Calu3 (cell line): ENCODE results near the gene ABCC11. TPM values are rescaled to one million over a fixed set of nuclear protein-coding genes. Genes with fewer than 3 reads are reported as not detected.

Experiments
- BruUV-seq: library from RNA; stranded (reverse); fragments of 400-500 nt; replicated peaks from 2 replicates; lab custom pipeline; 2021; lab: Mats Ljungman, UMichigan
- CTCF ChIA-PET: fragments of 300-600 bp; sonication (Branson Sonifier 250); formaldehyde crosslinking; loops from one replicate; lab custom pipeline; 2022; ENCODE audit warnings: antibody characterized with exemption; lab: Charles Lee
- DNase-seq: peaks from one replicate; pipeline ENCODE4 v3.0.0; 2022
- H3K27ac Mint-ChIP-seq: one replicate; pipeline ENCODE4 v1.8.0; 2022; ENCODE audit warnings: mixed read lengths; ENCODE audit not compliant: unreplicated experiment
- H3K27me3 Mint-ChIP-seq: one replicate; pipeline ENCODE4 v1.8.0; 2022; ENCODE audit warnings: mixed read lengths; ENCODE audit not compliant: unreplicated experiment
- H3K36me3 Mint-ChIP-seq: one replicate; pipeline ENCODE4 v1.8.0; 2022; ENCODE audit warnings: mild to moderate bottlenecking, moderate library complexity, mixed read lengths; ENCODE audit not compliant: insufficient read depth, unreplicated experiment
- H3K4me1 Mint-ChIP-seq: one replicate; pipeline ENCODE4 v1.8.0; 2022; ENCODE audit warnings: mild to moderate bottlenecking, low read depth, mixed read lengths; ENCODE audit not compliant: unreplicated experiment
- H3K4me3 Mint-ChIP-seq: one replicate; pipeline ENCODE4 v1.8.0; 2022; ENCODE audit warnings: mild to moderate bottlenecking, low read depth, moderate library complexity, mixed read lengths; ENCODE audit not compliant: unreplicated experiment
- H3K9me3 Mint-ChIP-seq: one replicate; pipeline ENCODE4 v1.8.0; 2022; ENCODE audit warnings: low read depth, mixed read lengths; ENCODE audit not compliant: unreplicated experiment
- intact Hi-C: fragments of 100-400 bp; cut with micrococcal nuclease; formaldehyde crosslinking; loops from one replicate; pipeline ENCODE4 v1.10.0; 2022; ENCODE audit not compliant: unreplicated experiment
- total RNA-seq: library from RNA; stranded (reverse); gene quantifications from 2 replicates; pipeline ENCODE4 v1.2.3, GENCODE V29; 2022
- TF ChIP-seq, protein P1 (sequence below): fragments of 200-600 bp; IDR thresholded peaks from one replicate; pipeline ENCODE4 v1.8.0; 2022; ENCODE audit warnings: antibody characterized with exemption; ENCODE audit not compliant: unreplicated experiment

ABCC11 gene
- total RNA-seq, 1 experiment from 2014 or later, result 0.26 TPM

DNA sequence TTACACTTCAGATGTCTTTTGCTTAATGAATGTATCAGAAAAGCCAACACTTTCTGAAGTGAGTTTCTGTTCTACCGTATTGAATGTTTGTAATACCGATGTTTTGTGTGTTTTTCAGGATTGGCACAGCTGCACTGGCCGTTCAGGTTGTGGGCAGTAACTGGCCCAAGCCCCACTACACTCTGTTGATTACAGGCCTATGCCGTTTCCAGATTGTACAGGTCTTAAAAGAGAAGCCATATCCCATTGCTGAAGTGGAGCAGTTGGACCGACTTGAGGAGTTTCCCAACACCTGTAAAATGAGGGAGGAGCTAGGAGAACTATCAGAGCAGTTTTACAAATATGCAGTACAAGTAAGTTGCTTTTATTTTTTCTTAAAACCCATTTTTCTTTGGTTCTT is 4.7 kb upstream of the ABCC11 start:
- Mint-ChIP-seq H3K9me3 (no peaks in the 10 kb centered on the region), H3K27me3 (no peaks in the 10 kb centered on the region), H3K4me3 (no peak overlapping the region), H3K27ac (no peak overlapping the region), H3K36me3 (peaks cover 14% of the 10 kb centered on the region), H3K4me1 (peaks cover 17% of the 10 kb centered on the region)
- intact Hi-C loops, result loop anchor here (5.0 to 10.0 kb wide), 2 partner anchors 293 to 355 kb away; no protein-coding TSS in a partner anchor
- TF ChIP-seq, protein P1, sequence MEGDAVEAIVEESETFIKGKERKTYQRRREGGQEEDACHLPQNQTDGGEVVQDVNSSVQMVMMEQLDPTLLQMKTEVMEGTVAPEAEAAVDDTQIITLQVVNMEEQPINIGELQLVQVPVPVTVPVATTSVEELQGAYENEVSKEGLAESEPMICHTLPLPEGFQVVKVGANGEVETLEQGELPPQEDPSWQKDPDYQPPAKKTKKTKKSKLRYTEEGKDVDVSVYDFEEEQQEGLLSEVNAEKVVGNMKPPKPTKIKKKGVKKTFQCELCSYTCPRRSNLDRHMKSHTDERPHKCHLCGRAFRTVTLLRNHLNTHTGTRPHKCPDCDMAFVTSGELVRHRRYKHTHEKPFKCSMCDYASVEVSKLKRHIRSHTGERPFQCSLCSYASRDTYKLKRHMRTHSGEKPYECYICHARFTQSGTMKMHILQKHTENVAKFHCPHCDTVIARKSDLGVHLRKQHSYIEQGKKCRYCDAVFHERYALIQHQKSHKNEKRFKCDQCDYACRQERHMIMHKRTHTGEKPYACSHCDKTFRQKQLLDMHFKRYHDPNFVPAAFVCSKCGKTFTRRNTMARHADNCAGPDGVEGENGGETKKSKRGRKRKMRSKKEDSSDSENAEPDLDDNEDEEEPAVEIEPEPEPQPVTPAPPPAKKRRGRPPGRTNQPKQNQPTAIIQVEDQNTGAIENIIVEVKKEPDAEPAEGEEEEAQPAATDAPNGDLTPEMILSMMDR, result no peak
- no TSS peak for BruUV-seq
- CTCF ChIA-PET, result no interaction called here
- no peak for DNase-seq

DNA sequence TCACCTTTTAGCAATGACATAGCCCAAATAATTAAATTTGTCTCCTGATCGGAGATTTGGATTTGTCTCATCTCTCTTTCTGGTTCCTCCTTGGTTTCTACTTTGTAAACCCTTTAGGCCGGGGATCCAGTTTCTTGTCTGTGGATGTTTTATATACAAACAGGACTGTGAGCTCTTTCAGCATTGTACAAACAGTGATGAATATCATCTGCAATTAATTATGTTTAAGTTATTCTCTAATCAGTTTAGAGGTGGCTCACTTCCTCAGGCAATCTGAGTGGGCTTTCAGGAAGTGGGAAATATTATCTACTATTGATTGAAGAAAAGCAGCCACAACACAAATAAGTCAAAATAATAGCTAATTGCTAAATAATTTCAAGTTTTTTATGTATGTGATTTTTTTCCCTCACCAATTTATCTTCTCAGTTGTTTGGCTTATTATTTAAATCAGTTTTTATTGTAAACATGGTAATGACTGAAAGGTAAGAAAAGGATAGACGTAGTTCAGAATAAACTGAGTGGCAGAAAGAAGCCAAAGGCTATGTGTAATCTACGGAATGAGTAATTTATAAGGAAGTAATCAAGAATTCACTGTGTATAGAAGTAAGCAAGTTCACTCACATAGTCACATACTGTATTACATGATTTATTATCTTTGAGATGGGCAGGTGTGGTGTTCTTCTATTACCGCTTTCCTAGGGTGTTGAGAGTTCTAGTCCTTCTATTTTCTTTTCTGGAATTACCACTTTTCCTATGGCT is 3.4 kb upstream of the ABCC11 start:
- DNase-seq, result no peak
- intact Hi-C loops, result loop anchor here (5.0 to 10.0 kb wide), 2 partner anchors 294 to 357 kb away; no protein-coding TSS in a partner anchor
- peak overlapping the region; percentile 11 for H3K4me3 Mint-ChIP-seq
- CTCF ChIA-PET, result interaction anchor here (1.2 kb wide), 1 partner anchor 19 kb away, joined by 9 read pairs; no protein-coding TSS in a partner anchor
- no peaks in the 10 kb centered on the region for H3K9me3 Mint-ChIP-seq
- H3K4me1 Mint-ChIP-seq, result peaks cover 26% of the 10 kb centered on the region
- TF ChIP-seq, protein P1, result no peak
- peaks cover 14% of the 10 kb centered on the region for H3K36me3 Mint-ChIP-seq
- peak overlapping the region; percentile 61 for H3K27ac Mint-ChIP-seq
- no peaks in the 10 kb centered on the region for H3K27me3 Mint-ChIP-seq
- BruUV-seq, result no TSS peak

DNA sequence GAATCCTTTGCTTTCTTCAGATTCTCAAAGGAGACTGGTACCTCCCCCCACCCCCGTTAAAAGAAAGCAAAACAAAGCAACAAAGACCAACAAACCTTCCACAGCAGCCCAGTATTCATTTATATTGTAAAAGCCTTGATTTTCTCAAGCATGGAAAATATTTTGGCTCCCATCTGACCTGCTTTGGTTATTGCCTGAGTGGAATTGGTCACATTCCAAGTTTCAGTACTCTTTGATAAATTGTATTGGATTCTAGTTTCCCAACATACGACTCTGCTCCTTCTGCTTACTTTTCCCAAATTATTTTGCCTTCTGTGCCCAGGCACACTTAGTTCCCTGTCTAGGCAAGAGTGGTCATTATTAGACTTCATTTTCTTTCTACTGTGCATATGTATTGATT is 1.3 kb downstream of the ABCC11 start:
- TF ChIP-seq, protein P1, result no peak
- no TSS peak for BruUV-seq
- intact Hi-C loops, result no loop called here
- Mint-ChIP-seq H3K9me3 (no peaks in the 10 kb centered on the region), H3K4me3 (peak overlapping the region; percentile 88), H3K27ac (no peak overlapping the region), H3K27me3 (no peaks in the 10 kb centered on the region), H3K4me1 (peaks cover 18% of the 10 kb centered on the region), H3K36me3 (peaks cover 22% of the 10 kb centered on the region)
- CTCF ChIA-PET, result no interaction called here
- DNase-seq, result no peak

DNA sequence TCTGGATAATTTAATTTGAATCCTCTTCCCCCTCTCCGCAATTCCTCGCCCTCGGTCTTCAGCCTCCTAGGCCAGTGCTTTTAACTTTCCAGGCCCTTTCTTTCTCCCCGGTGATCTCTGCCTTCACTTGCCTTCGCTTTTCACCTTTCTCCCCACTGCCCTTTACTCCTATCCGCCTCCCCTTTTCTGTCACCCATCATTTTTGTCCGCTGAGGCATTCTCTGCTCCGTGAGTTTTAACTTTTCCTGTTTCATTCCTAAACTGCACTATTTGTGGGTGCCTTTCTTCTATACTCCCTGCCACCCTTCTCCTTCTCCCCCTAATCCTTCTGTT is 2.5 kb downstream of the ABCC11 start:
- H3K4me3 Mint-ChIP-seq, result peak overlapping the region; percentile 88
- H3K9me3 Mint-ChIP-seq, result peaks cover 2% of the 10 kb centered on the region
- BruUV-seq, result no TSS peak
- H3K36me3 Mint-ChIP-seq, result peaks cover 22% of the 10 kb centered on the region
- peaks cover 9% of the 10 kb centered on the region for H3K4me1 Mint-ChIP-seq
- TF ChIP-seq, protein P1, result no peak
- CTCF ChIA-PET, result no interaction called here
- no peak for DNase-seq
- no peaks in the 10 kb centered on the region for H3K27me3 Mint-ChIP-seq
- intact Hi-C loops, result no loop called here
- H3K27ac Mint-ChIP-seq, result peak overlapping the region; percentile 90
